COLO668 (cell line): ENCODE measurements around the gene GLP1R.

Experiments used
- DNase-seq: peaks from one replicate; lab custom pipeline; 2025; ENCODE audit not compliant: unreplicated experiment; lab: John Stamatoyannopoulos, UW

GLP1R gene

GRCh38 chr6:39061588-39061987, 13.0 kb downstream of the GLP1R start:
- no peak for DNase-seq

GRCh38 chr6:39062014-39062740, 13.6 kb downstream of the GLP1R start:
- no peak for DNase-seq

DNA sequence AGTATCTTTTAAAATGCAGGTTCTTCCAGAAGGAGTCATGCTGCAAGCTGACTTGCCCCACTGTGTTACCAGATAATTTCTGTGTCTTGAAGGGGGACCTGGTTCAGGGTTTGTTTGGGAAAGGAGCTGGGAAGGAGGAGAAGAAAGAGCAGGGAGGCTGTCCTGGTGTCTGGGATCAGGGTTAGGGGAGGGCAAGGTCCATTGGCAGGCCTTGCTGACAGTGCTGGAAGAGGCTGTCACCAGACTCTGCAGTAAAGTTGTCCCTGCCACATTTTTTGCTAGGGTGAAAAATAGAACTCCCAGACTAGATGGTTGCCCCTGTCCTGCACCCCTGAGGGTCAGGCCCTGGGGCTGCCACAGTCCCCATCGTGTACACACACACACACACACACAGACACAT, 14.9 kb downstream of the GLP1R start:
- no peak for DNase-seq

DNA sequence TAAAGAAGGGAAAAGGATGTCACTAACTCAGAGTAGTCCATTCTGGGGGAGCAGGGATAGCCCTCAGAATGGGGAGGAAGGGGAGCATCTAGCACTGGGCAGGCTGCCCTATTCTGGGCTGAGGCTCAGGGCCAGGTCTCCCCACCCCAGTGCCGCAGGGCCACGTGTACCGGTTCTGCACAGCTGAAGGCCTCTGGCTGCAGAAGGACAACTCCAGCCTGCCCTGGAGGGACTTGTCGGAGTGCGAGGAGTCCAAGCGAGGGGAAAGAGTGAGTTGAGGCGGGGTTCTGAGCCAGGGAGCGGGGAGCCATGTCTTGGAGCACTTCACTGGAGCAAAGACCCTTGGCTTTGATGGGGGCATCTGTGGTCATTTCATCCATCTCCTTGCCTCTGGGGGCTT, 17.0 kb downstream of the GLP1R start:
- no peak for DNase-seq

DNA sequence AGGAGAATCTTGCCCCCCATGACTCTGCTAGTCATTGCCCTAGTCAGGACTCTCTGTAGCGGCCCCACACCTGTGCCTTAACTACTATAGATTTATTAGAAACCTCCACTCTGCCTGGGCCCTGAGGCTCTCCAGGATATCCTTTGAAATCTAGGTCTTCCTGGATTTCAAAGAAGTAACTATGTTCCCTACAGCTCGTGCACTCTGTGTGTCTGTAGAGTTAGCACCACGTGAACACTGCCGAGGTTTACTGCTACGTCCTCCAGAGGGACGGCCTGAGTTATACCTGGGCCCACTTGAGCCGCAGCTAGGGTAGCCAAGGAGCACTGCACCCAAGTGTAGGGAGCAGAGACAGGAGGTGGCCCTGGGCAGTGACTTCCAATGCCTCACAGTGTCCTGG, 19.8 kb downstream of the GLP1R start:
- no peak for DNase-seq

DNA sequence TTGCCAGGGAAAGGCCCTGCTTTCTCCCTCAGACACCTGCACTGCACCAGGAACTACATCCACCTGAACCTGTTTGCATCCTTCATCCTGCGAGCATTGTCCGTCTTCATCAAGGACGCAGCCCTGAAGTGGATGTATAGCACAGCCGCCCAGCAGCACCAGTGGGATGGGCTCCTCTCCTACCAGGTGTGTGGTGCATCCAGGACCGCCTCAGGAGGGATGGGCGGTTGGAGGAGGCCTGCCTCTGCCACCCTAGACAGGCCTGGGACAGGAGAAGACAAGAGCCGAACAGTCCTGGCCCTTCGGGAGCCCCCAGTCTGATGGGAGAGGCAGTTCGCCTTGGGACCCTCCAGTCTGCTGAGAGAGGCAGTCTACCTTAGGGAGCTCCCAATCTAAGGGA, 24.2 kb downstream of the GLP1R start:
- DNase-seq, result no peak

- no peak for DNase-seq
These were observed 25.1 kb downstream of the GLP1R start for GRCh38 chr6:39073471-39074355.

DNA sequence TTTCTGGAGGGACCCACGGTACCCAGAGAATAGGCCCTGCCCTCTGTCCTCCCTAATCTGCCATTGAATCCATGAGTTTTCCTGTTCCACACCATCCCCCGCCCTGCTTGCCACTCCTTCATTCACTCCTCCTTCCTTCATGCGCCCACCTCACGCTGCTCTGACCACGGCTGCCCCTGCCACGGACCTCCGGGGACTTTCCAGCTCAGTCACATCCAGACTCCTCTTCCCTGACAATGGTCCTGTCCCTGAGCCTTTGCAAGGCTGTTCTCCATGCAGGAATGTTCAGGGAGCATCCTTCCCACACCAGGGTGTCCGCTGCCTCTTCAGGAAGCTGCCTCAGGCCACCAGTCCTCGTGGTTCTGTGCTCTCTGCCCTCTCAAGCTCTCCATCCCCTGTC, 25.9 kb downstream of the GLP1R start:
- no peak for DNase-seq

DNA sequence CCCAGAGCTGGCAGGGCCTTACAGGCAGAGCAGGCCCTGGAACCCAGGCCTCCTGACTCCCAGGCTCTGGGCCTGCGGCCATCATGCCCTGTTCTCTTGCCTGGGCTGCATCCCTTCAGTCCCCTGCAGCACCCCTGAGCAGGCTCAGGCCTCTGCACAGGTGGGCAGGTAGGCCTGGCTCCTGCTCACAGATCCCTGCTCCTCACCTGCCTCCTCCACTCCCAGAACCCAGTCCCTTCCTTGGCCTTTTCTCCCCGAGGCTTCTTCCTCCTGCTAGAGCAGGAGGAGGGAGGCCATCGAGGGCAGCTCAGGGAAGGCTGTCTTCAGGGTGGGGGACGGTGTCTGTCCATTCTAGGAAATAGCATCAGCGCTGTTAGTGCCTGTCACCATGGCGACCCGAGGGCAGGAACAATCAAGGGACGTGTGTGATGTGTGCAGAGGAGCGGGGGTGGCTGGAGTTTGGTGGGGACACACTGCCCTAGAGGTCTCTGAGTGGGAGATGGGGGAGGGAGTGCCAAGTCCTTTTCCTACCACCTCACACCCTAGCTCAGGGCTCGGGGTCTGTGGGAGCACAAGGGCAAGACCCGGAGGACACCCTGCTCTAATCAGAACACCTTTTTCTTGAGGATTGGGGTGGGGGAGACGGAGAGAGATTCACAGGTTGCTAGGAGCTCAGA, 26.6 kb downstream of the GLP1R start:
- DNase-seq, result no peak

GRCh38 chr6:39075807-39076622, 27.4 kb downstream of the GLP1R start:
- DNase-seq, result no peak

DNA sequence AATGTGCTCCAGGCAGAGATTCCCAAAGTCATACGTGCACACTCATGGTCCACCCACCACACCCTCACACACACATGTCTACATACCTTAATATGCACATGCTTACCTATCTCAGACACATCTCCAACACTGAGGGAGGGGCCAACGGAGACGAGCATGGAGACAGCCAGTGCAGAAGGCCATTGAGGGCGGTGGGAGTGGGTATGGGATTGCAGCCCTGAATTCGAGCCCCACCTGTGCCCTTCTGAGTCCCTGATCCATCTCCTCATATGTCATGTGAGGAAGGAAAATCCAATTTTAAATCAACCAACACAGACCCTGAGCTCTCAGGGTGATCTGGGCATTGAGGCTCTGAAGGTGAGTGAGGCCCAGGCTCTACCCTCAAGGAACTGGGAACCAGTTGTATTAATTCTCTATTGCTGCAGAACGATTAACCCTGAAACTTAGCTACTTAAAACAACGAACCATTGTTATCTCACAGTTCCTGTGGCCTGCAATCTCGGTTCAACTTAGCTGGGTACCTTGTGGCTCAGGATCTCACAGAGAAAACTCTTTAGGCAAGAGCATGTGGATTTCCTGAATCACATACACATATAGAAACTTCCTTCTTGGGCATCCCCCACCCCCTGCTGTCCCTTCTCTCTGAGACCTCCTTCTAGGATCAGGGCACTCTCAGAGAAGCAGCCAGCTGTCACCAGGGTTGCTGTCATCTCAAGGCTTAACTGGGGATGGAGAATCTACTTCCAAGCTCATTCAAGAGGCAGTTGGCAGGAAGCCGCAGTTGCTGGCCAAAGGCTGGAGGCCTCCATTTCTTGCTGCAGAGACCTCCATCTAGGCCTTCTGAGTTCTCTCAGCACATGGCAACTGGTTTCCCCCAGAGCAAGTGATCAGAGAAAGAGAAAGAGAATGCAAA, 28.3 kb downstream of the GLP1R start:
- DNase-seq, result no peak

DNA sequence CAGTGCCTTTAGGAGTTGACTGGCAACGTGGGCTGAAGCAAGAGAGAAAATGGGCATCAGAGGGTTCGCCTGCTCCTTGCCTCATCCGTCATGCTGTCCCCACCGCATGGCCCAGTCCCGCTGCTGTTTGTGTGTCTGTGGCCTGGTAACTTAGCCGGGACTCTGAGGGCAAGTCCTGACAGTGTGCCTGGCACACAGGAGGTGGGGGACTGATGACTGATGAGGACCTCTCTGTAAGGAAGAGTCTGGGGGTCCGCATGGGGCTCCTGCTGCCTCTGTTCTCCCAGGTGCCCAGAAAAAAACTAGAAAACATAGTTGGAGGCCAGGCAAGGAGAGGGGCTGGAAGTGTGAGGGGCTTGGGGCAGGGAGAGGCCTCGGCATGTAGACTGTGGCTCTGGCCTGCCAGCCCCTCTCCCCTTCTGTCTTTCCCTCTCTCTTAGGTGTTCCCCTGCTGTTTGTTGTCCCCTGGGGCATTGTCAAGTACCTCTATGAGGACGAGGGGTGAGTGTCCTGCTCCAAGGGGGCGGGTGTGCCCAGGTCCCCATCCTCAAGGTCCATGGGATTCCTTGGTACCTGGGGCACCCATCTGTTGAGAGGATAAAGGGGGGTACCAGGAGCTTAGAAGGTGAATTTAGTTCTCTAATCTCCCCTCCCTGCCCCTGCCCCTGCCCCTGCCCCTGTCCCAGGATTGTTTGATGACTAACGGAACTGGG, 29.5 kb downstream of the GLP1R start:
- DNase-seq, result no peak

DNA sequence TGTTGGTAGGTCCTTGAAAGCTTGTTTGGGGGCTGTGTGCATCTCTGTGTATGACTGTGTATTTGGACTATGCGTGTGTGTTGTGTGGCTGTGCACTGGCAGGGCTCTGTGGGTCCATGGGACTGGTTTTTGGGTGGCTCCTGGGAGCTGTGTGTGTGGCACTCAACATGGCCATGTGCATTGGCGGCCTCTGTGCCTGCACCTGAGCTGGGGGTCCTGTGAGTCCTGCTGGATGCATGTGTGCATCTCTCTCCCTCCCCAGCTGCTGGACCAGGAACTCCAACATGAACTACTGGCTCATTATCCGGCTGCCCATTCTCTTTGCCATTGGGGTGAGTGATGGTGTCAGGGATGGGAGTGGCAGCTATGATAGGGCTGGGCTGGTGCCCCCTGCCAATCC, 30.1 kb downstream of the GLP1R start:
- no peak for DNase-seq

DNA sequence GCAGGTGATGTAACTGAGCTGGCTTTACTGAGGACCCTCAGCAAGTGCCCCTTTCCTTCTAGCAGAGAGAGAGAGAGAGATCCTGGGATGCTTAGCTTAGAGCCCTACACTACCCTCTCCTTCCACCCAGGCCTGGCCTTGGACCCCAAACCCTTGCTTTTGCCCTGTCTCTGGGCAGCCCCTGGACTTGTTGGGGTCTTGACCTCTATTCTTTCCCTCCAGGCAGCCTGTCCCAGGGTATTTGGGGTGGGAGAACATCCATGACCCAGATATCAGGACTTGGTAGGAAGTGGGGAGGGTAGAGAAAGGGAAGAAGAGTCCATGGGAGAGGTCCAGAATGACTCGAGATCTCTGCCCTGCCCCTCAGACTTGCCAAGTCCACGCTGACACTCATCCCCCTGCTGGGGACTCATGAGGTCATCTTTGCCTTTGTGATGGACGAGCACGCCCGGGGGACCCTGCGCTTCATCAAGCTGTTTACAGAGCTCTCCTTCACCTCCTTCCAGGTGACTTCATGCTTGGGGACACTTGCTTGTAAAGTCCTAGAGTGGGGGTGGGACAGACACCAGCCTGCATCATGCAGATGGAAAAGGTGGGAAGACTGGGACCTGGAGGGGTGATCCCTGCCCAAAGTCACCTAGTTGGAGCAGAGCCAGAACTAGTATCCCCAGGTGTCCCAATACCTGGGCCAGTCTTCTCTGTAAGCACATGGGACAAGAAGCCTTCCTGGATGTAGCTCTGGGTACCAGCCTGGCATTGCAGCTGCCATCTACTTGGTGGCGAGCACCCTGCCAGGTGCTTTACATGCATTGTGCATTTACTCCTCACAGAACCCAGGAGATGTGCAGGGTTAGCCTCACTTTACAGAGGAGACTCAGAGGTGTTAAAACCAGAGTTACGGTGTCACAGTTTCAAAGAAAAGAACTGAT, 30.9 kb downstream of the GLP1R start:
- DNase-seq, result no peak

- no peak for DNase-seq
These were observed 31.8 kb downstream of the GLP1R start for GRCh38 chr6:39080246-39080875.

DNA sequence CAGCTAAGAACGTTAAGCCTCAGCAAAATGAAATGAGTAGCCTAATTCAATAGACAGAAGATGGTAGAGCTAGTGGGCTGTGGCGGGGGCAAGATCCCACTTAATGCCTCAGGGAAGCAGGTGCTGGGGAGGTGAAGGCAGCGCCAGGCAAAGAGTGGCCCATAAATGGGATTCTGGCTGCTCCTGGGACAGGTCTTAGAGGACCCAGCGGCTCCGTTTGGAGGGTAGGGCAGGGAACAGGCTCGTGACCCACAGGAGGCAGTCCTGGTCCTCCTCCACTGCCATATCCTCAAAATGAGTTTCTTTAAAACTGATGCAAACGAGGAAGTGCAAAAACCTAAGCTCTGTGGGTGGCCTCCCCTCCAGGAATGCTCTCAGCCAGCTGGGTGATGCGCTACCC, 33.7 kb downstream of the GLP1R start:
- DNase-seq, result no peak

GRCh38 chr6:39083231-39083634, 34.7 kb downstream of the GLP1R start:
- no peak for DNase-seq

- DNase-seq, result no peak
These were observed 35.9 kb downstream of the GLP1R start for GRCh38 chr6:39084506-39084905.
